Prostate gland (tissue), 2 donors: ENCODE measurements around the gene DNAJC8. TPM values are rescaled to one million over a fixed set of nuclear protein-coding genes. Genes with fewer than 3 reads are reported as not detected.

Experiments
- DNase-seq: peaks from one replicate; pipeline ENCODE4 v3.0.0-alpha.2; 2019; ENCODE audit warnings: low spot score
- H3K27ac ChIP-seq, 2 donors: fragments of 200-600 bp; sonication (generic); 2 replicates each; pipeline ENCODE4 v1.5.1; 2017 to 2019
- H3K27me3 ChIP-seq: fragments of 200-600 bp; sonication (generic); replicated peaks from 2 replicates; pipeline ENCODE4 v1.5.1; 2019; ENCODE audit not compliant: insufficient read depth
- H3K36me3 ChIP-seq, 2 donors: fragments of 200-600 bp; sonication (generic); 1 replicate in 1 of 2; 2 replicates in 1 of 2; pipeline versions ENCODE4 v1.5.1 to v1.8.1; 2017 to 2019
- H3K4me1 ChIP-seq: fragments of 200-600 bp; sonication (generic); replicated peaks from 2 replicates; pipeline ENCODE4 v1.5.1; 2019
- H3K4me3 ChIP-seq, 2 donors: fragments of 200-600 bp; sonication (generic); 2 replicates each; pipeline ENCODE4 v1.5.1; 2017 to 2019
- H3K9me3 ChIP-seq: fragments of 200-600 bp; sonication (generic); 2 replicates; pipeline ENCODE4 v1.5.1; 2017
- CTCF ChIP-seq, 4 experiments: fragments of 200-600 bp in 2 of 4; fragments of 450-650 bp in 2 of 4; sonication (generic) in 2 of 4; IDR thresholded peaks; 1 replicate in 3 of 4; 2 replicates in 1 of 4; pipeline ENCODE4 v1.5.1; 2016 to 2019; ENCODE audit warnings: antibody characterized with exemption in 4 of 4, mild to moderate bottlenecking in 2 of 4, moderate library complexity in 2 of 4
- POLR2A ChIP-seq: fragments of 450-650 bp; IDR thresholded peaks from one replicate; pipeline ENCODE4 v1.6.1; 2016; ENCODE audit warnings: antibody characterized with exemption, mild to moderate bottlenecking
- POLR2AphosphoS5 ChIP-seq: sonication (generic); formaldehyde crosslinking; IDR thresholded peaks from one replicate; pipeline ENCODE4 v1.6.1; 2017; ENCODE audit warnings: antibody characterized with exemption
- WGBS: methylation state at CpG from one replicate; pipeline ENCODE4 v1.1.5; 2018; 5-methylcytosine and 5-hydroxymethylcytosine counted together
- intact Hi-C: fragments of 100-400 bp; cut with DNase I; formaldehyde crosslinking; loops from one replicate; pipeline ENCODE4 v1.14.2; 2022
- total RNA-seq, 2 donors: library from RNA; depleted of rRNA; stranded (reverse); fragments of >200 nt; gene quantifications; one replicate each; pipeline ENCODE4 v1.1.0, GENCODE V29; 2016

Gene DNAJC8
- total RNA-seq, 2 donors from 2014 or later: 43.7 to 60.3 TPM

- Histone ChIP-seq H3K36me3 (peaks cover 0 to 8% of the 10 kb centered on the region in 2 donors), H3K4me1 (no peaks in the 10 kb centered on the region), H3K27me3 (no peaks in the 10 kb centered on the region), H3K27ac (no peak overlapping the region), H3K4me3 (no peak overlapping the region), H3K9me3 (no peaks in the 10 kb centered on the region)
- no peak for TF ChIP-seq CTCF (IDR thresholded peaks at IDR 0.05)
- TF ChIP-seq POLR2A: peak; percentile 7
- TF ChIP-seq POLR2AphosphoS5: no peak
- no peak for DNase-seq
- intact Hi-C loops: no loop called here
- 85% methylated on average over 8 of the region's 8 CpGs for WGBS
Measured at GRCh38 chr1:28194326-28195035, 38.3 kb downstream of the DNAJC8 start.

GRCh38 chr1:28193701-28194161 is 39.1 kb downstream of the DNAJC8 start:
- no peaks in the 10 kb centered on the region for H3K9me3 ChIP-seq
- H3K27me3 ChIP-seq: no peaks in the 10 kb centered on the region
- no peak overlapping the region for H3K4me3 ChIP-seq
- peaks cover 0 to under 1% of the 10 kb centered on the region in 2 donors for H3K36me3 ChIP-seq
- WGBS: 70% methylated on average over 8 of the region's 8 CpGs
- intact Hi-C loops: no loop called here
- TF ChIP-seq CTCF (IDR thresholded peaks at IDR 0.05): no peak
- TF ChIP-seq POLR2A: no peak
- H3K27ac ChIP-seq: no peak overlapping the region
- DNase-seq: no peak
- no peaks in the 10 kb centered on the region for H3K4me1 ChIP-seq

GRCh38 chr1:28190996-28191645 is 41.7 kb downstream of the DNAJC8 start:
- H3K27me3 ChIP-seq: no peaks in the 10 kb centered on the region
- H3K27ac ChIP-seq: no peak overlapping the region
- TF ChIP-seq CTCF (IDR thresholded peaks at IDR 0.05) (no peak), POLR2AphosphoS5 (no peak), POLR2A (no peak)
- H3K4me1 ChIP-seq: no peaks in the 10 kb centered on the region
- no peak for DNase-seq
- no peaks in the 10 kb centered on the region for H3K36me3 ChIP-seq
- H3K4me3 ChIP-seq: no peak overlapping the region
- intact Hi-C loops: no loop called here
- no peaks in the 10 kb centered on the region for H3K9me3 ChIP-seq
- 73% methylated on average over 12 of the region's 12 CpGs for WGBS

- no peak overlapping the region for H3K4me3 ChIP-seq
- no peaks in the 10 kb centered on the region for H3K4me1 ChIP-seq
- no peak overlapping the region for H3K27ac ChIP-seq
- DNase-seq: no peak
- no peaks in the 10 kb centered on the region for H3K27me3 ChIP-seq
- no peak for TF ChIP-seq POLR2AphosphoS5
- no peak for TF ChIP-seq CTCF (IDR thresholded peaks at IDR 0.05)
- TF ChIP-seq POLR2A: no peak
- intact Hi-C loops: no loop called here
- WGBS: 68% methylated on average over 3 of the region's 3 CpGs
- no peaks in the 10 kb centered on the region for H3K9me3 ChIP-seq
- no peaks in the 10 kb centered on the region for H3K36me3 ChIP-seq
Measured at GRCh38 chr1:28190337-28190979, 42.4 kb downstream of the DNAJC8 start.
